Measurements from ENCODE around the gene CRX.
"Not testable (repeated sequence)": the region's sequence is repeated elsewhere in the genome, so short reads cannot be mapped to it uniquely, and the experiment has no call there.

The CRX gene

GRCh38 chr19:47861630-47862029, 39.9 kb downstream of the CRX start:
- no peak for DNase-seq

- DNase-seq: peak; percentile 27
Measured at GRCh38 chr19:47863514-47863936, 41.8 kb downstream of the CRX start.

- no peak for DNase-seq
Measured at GRCh38 chr19:47865166-47865565, 43.4 kb downstream of the CRX start.

GRCh38 chr19:47878906-47879305, 57.2 kb downstream of the CRX start:
- DNase-seq: no peak

GRCh38 chr19:47879385-47879784, 57.6 kb downstream of the CRX start:
- DNase-seq: not testable (repeated sequence)

GRCh38 chr19:47881757-47882156, 60.0 kb downstream of the CRX start:
- no peak for DNase-seq

- no peak for DNase-seq
Measured at GRCh38 chr19:47882890-47883289, 61.2 kb downstream of the CRX start.

- no peak for DNase-seq
Measured at GRCh38 chr19:47885067-47885463, 63.3 kb downstream of the CRX start.

- DNase-seq: no peak
Measured at GRCh38 chr19:47886010-47886559, 64.3 kb downstream of the CRX start, which contains the start of gene SULT2A1. TSS of gene SULT2A1 (minus strand) at chr19:47886315. CDS start at chr19:47886257, 58 bp downstream.

GRCh38 chr19:47890865-47891621, 69.3 kb downstream of the CRX start:
- DNase-seq: no peak

- no peak for DNase-seq
Measured at GRCh38 chr19:47891622-47891922, 69.8 kb downstream of the CRX start.

GRCh38 chr19:47891923-47892666, 70.4 kb downstream of the CRX start:
- no peak for DNase-seq

Data from NCI-H1092 treated with DMSO at 0.1 percent for 48 hours (cell line).